Activated CD8-positive, alpha-beta T cell treated with anti-CD3 and anti-CD28 coated beads for 36 hours (primary cell): ENCODE data around the gene NISCH. TPM values are rescaled to one million over a fixed set of nuclear protein-coding genes. Genes with fewer than 3 reads are reported as not detected.

Experiments used
- ATAC-seq: fragments of 200-7000 bp; cut with Tn5 transposase; one replicate; pipeline ENCODE4 v1.10.0; 2021; ENCODE audit warnings: mild to moderate bottlenecking, moderate library complexity
- CTCF ChIA-PET: fragments of 350-600 bp; sonication (Branson Sonifier 250); formaldehyde crosslinking; loops from one replicate; lab custom pipeline; 2021; ENCODE audit warnings: antibody characterized with exemption; lab: Charles Lee
- POLR2A ChIA-PET: fragments of 350-600 bp; sonication (Branson Sonifier 250); formaldehyde crosslinking; loops from one replicate; lab custom pipeline; 2021; ENCODE audit warnings: antibody characterized with exemption; lab: Charles Lee
- DNase-seq: peaks from one replicate; pipeline ENCODE4 v3.0.0-alpha.2; 2020
- H3K27ac Mint-ChIP-seq: one replicate; pipeline ENCODE4 v1.8.0; 2021; ENCODE audit warnings: mild to moderate bottlenecking, mixed read lengths
- H3K27me3 Mint-ChIP-seq: one replicate; pipeline ENCODE4 v1.8.0; 2021; ENCODE audit warnings: mixed read lengths
- H3K36me3 Mint-ChIP-seq: one replicate; pipeline ENCODE4 v1.8.0; 2021; ENCODE audit warnings: low read depth, mixed read lengths
- H3K4me1 Mint-ChIP-seq: one replicate; pipeline ENCODE4 v1.8.0; 2021; ENCODE audit warnings: low read depth, mixed read lengths
- H3K4me3 Mint-ChIP-seq: one replicate; pipeline ENCODE4 v1.8.0; 2021; ENCODE audit warnings: mild to moderate bottlenecking, moderate library complexity, mixed read lengths
- H3K9me3 Mint-ChIP-seq: one replicate; pipeline ENCODE4 v1.8.0; 2021; ENCODE audit warnings: mixed read lengths
- intact Hi-C: fragments of 100-400 bp; cut with micrococcal nuclease; formaldehyde crosslinking; loops from one replicate; pipeline ENCODE4 v1.10.0; 2022
- total RNA-seq, 2 experiments: library from RNA; stranded (reverse); gene quantifications; one replicate each; pipeline ENCODE4 v1.2.3, GENCODE V29; 2021
- TF ChIP-seq, protein P1 (sequence below): fragments of 200-600 bp; IDR thresholded peaks from one replicate; pipeline ENCODE4 v1.8.0; 2022; ENCODE audit warnings: antibody characterized with exemption, mild to moderate bottlenecking

Gene NISCH
- total RNA-seq, 2 experiments from 2014 or later = 57.1 to 57.4 TPM

DNA sequence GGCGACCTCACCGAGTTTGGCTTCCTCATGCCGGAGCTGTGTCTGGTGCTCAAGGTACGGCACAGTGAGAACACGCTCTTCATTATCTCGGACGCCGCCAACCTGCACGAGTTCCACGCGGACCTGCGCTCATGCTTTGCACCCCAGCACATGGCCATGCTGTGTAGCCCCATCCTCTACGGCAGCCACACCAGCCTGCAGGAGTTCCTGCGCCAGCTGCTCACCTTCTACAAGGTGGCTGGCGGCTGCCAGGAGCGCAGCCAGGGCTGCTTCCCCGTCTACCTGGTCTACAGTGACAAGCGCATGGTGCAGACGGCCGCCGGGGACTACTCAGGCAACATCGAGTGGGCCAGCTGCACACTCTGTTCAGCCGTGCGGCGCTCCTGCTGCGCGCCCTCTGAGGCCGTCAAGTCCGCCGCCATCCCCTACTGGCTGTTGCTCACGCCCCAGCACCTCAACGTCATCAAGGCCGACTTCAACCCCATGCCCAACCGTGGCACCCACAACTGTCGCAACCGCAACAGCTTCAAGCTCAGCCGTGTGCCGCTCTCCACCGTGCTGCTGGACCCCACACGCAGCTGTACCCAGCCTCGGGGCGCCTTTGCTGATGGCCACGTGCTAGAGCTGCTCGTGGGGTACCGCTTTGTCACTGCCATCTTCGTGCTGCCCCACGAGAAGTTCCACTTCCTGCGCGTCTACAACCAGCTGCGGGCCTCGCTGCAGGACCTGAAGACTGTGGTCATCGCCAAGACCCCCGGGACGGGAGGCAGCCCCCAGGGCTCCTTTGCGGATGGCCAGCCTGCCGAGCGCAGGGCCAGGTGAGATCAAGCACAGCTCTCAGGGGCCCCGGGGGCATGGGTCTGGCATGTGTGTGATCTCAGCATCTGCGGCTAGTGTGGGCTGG, 32.6 kb downstream of the NISCH start:
- ChIA-PET CTCF (no interaction called here), POLR2A (interaction anchor here (1.6 kb wide), 1 partner anchor 11 kb away, joined by 3 read pairs; no protein-coding TSS in a partner anchor)
- Mint-ChIP-seq H3K4me1 (no peaks in the 10 kb centered on the region), H3K36me3 (peaks cover 14% of the 10 kb centered on the region), H3K27me3 (no peaks in the 10 kb centered on the region), H3K4me3 (no peak overlapping the region), H3K9me3 (no peaks in the 10 kb centered on the region), H3K27ac (no peak overlapping the region)
- DNase-seq (no peak), ATAC-seq (no peak)
- TF ChIP-seq, protein P1, sequence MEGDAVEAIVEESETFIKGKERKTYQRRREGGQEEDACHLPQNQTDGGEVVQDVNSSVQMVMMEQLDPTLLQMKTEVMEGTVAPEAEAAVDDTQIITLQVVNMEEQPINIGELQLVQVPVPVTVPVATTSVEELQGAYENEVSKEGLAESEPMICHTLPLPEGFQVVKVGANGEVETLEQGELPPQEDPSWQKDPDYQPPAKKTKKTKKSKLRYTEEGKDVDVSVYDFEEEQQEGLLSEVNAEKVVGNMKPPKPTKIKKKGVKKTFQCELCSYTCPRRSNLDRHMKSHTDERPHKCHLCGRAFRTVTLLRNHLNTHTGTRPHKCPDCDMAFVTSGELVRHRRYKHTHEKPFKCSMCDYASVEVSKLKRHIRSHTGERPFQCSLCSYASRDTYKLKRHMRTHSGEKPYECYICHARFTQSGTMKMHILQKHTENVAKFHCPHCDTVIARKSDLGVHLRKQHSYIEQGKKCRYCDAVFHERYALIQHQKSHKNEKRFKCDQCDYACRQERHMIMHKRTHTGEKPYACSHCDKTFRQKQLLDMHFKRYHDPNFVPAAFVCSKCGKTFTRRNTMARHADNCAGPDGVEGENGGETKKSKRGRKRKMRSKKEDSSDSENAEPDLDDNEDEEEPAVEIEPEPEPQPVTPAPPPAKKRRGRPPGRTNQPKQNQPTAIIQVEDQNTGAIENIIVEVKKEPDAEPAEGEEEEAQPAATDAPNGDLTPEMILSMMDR = no peak
- intact Hi-C loops = no loop called here

DNA sequence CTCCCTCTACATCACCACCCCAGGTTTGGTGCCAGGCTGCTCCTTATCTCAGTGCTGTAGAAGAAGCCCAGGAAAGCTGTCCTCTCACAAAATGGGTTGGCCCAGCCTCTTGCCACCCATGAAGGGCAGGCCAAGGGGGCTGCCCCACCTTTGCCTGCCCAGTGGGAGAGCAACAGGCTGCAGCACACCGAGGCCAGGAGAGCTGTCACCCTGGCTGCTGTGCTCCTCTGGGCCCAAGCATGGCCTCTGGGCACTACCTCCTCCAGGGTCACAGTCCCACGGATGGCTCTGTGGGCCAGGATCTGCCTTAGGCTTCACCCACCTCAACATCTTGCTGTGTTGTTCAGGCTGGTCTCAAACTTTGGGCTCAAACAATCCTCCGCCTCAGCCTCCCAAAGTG, 33.3 kb downstream of the NISCH start:
- TF ChIP-seq, protein P1 = no peak
- Mint-ChIP-seq H3K36me3 (peaks cover 14% of the 10 kb centered on the region), H3K27me3 (no peaks in the 10 kb centered on the region), H3K4me3 (no peak overlapping the region), H3K9me3 (no peaks in the 10 kb centered on the region), H3K27ac (no peak overlapping the region), H3K4me1 (no peaks in the 10 kb centered on the region)
- DNase-seq = no peak
- no peak for ATAC-seq
- intact Hi-C loops = no loop called here
- CTCF ChIA-PET = no interaction called here
- POLR2A ChIA-PET = interaction anchor here (0.6 to 1.6 kb wide), 3 partner anchors 10 to 201 kb away, joined by 3 read pairs; partner anchors contain the start of gene GLYCTK

DNA sequence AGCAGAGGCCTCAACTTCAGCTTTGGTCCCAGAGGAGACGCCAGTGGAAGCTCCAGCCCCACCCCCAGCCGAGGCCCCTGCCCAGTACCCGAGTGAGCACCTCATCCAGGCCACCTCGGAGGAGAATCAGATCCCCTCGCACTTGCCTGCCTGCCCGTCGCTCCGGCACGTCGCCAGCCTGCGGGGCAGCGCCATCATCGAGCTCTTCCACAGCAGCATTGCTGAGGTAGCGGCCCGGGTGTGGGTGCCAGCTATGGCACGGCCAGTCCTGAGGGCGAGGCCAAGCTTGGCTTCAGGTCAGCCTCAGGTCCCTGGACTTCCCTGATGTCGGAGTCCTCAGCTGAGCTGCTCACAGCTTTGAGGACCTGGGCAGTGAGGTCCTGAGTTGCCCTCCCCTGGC, 34.0 kb downstream of the NISCH start:
- no peak for ATAC-seq
- CTCF ChIA-PET = interaction anchor here (0.6 to 0.8 kb wide), 2 partner anchors 16 to 256 kb away, joined by 3 read pairs; no protein-coding TSS in a partner anchor
- H3K27me3 Mint-ChIP-seq = no peaks in the 10 kb centered on the region
- POLR2A ChIA-PET = interaction anchor here (0.6 to 1.7 kb wide), 5 partner anchors 10 to 202 kb away, joined by 3 to 4 read pairs (median 3); partner anchors contain the start of gene GLYCTK
- no peaks in the 10 kb centered on the region for H3K9me3 Mint-ChIP-seq
- no peak overlapping the region for H3K4me3 Mint-ChIP-seq
- peaks cover 14% of the 10 kb centered on the region for H3K36me3 Mint-ChIP-seq
- H3K4me1 Mint-ChIP-seq = no peaks in the 10 kb centered on the region
- DNase-seq = no peak
- TF ChIP-seq, protein P1 = no peak
- H3K27ac Mint-ChIP-seq = no peak overlapping the region
- intact Hi-C loops = no loop called here

DNA sequence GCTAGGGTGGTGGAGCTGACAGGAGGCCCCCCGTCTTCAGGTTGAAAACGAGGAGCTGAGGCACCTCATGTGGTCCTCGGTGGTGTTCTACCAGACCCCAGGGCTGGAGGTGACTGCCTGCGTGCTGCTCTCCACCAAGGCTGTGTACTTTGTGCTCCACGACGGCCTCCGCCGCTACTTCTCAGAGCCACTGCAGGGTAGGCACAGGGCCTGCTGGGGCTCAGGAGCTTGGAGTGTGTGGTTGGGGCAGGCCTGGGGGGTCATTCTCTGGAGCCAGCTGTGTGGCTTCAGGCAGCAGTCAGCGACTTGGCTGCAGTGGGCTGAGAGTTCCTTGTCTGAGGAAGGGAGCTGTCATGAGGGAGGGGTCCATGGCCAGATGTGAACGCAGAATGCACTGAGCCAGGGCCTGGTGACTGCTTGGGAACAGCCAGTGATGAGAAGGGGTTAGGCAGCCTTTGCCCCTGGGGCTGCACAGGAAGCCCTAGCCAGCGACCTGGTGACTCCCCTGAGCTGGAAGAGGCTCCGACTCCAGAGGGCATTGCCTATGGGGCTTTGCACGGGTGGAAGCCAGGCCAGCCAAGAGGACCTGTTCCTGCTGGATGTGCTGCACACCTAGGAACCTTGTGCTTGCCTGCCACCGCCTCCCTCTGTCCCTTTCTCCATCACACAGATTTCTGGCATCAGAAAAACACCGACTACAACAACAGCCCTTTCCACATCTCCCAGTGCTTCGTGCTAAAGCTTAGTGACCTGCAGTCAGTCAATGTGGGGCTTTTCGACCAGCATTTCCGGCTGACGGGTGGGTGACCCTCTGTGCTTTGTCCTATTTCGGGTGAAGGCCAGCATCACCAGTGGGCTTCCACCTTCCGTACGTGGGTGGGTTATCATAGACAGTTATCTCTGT, 34.9 kb downstream of the NISCH start:
- no peak for DNase-seq
- H3K36me3 Mint-ChIP-seq = peaks cover 14% of the 10 kb centered on the region
- H3K27ac Mint-ChIP-seq = no peak overlapping the region
- ChIA-PET CTCF (interaction anchor here (0.8 to 1.2 kb wide), 3 partner anchors 8 to 44 kb away, joined by 3 read pairs; no protein-coding TSS in a partner anchor), POLR2A (interaction anchor here (0.8 to 1.7 kb wide), 3 partner anchors 21 to 42 kb away, joined by 3 to 4 read pairs (median 3); no protein-coding TSS in a partner anchor)
- no peaks in the 10 kb centered on the region for H3K9me3 Mint-ChIP-seq
- intact Hi-C loops = no loop called here
- no peak for ATAC-seq
- H3K4me1 Mint-ChIP-seq = no peaks in the 10 kb centered on the region
- TF ChIP-seq, protein P1 = no peak
- H3K4me3 Mint-ChIP-seq = no peak overlapping the region
- no peaks in the 10 kb centered on the region for H3K27me3 Mint-ChIP-seq
